OCI-LY3 (cell line): Measurements from ENCODE around the gene SYNPO2.

Source experiments
- H2AFZ ChIP-seq: fragments of 200-600, 300-600 bp; shearing (Covaris generic); 2 replicates; pipeline ENCODE4 v1.6.0; 2014; ENCODE audit warnings: antibody characterized with exemption, low read depth, low read length
- H3K27ac ChIP-seq: fragments of 200-600, 300-600 bp; sonication (generic); 2 replicates; pipeline ENCODE4 v1.5.1; 2014; ENCODE audit warnings: mild to moderate bottlenecking, low read length, moderate library complexity, mixed read lengths
- H3K27me3 ChIP-seq: fragments of 200-600, 300-600 bp; sonication (generic); 2 replicates; pipeline ENCODE4 v1.6.1; 2014; ENCODE audit warnings: low read depth, low read length, mixed read lengths
- H3K36me3 ChIP-seq: fragments of 200-600, 300-600 bp; sonication (generic); replicated peaks from 2 replicates; pipeline ENCODE3; 2014; ENCODE audit warnings: low read depth, low read length, mixed read lengths
- H3K4me1 ChIP-seq: fragments of 300-600, 200-600 bp; sonication (generic); 2 replicates; pipeline ENCODE4 v1.6.1; 2014; ENCODE audit warnings: low read length, mixed read lengths
- H3K4me2 ChIP-seq: fragments of 200-600, 300-600 bp; sonication (generic); 2 replicates; pipeline ENCODE4 v1.6.1; 2014; ENCODE audit warnings: low read length, mixed read lengths
- H3K4me3 ChIP-seq: fragments of 300-600, 200-600 bp; sonication (generic); 2 replicates; pipeline ENCODE4 v1.5.1; 2014; ENCODE audit warnings: antibody characterized with exemption, mild to moderate bottlenecking, low read length, moderate library complexity
- H3K79me2 ChIP-seq: fragments of 300-600, 200-600 bp; shearing (Covaris generic); 2 replicates; pipeline ENCODE4 v1.6.1; 2014; ENCODE audit warnings: mild to moderate bottlenecking, low read length, mixed read lengths
- H3K9ac ChIP-seq: fragments of 300-600, 200-600 bp; shearing (Covaris generic); 2 replicates; pipeline ENCODE4 v1.6.0; 2014; ENCODE audit warnings: mild to moderate bottlenecking, low read length, moderate library complexity
- H3K9me3 ChIP-seq: fragments of 200-600, 300-600 bp; shearing (Covaris generic); 2 replicates; pipeline ENCODE4 v1.6.1; 2014; ENCODE audit warnings: low read length, mixed read lengths; ENCODE audit not compliant: insufficient read depth
- H4K20me1 ChIP-seq: fragments of 200-600, 300-600 bp; sonication (generic); 2 replicates; pipeline ENCODE4 v1.6.1; 2016; ENCODE audit warnings: low read length, mixed read lengths; ENCODE audit not compliant: insufficient read depth
- EZH2phosphoT487 ChIP-seq: fragments of 200-600 bp; shearing (Covaris generic); IDR thresholded peaks from 2 replicates; pipeline ENCODE4 v1.6.1; 2018; ENCODE audit warnings: antibody characterized with exemption, mixed run types, low read depth
- TF ChIP-seq, protein P1 (sequence below): fragments of 200-600, 300-600 bp; sonication (generic); IDR thresholded peaks from 2 replicates; pipeline ENCODE4 v1.5.1; 2014; ENCODE audit warnings: antibody characterized with exemption, low read length, low read depth

Gene SYNPO2

DNA sequence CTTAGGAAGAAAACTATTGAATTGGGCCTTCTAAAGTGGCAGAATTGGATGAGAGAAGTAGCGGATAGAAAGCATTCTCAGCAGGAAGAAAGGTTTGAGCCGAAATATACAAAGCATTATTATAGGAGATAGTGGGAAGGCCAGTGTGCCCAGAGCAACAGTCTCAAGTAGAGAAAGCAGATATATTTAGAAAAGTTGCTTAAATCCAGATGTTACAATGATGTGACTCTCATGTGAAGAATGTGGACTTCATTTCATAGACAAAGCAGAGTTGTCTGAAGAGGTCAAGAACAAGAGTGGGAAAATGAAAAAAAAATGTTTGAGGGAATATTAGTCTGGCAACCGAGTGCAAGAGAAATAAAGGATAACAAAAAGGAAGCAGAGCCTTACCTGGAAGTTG, 66.9 kb downstream of the SYNPO2 start:
- Histone ChIP-seq H3K4me1 (peaks cover 17% of the 10 kb centered on the region), H3K27ac (no peak overlapping the region), H2AFZ (no peak overlapping the region), H3K4me2 (no peak overlapping the region), H3K9me3 (no peaks in the 10 kb centered on the region), H3K9ac (no peak overlapping the region), H4K20me1 (no peaks in the 10 kb centered on the region), H3K79me2 (no peaks in the 10 kb centered on the region), H3K27me3 (no peaks in the 10 kb centered on the region), H3K4me3 (no peak overlapping the region), H3K36me3 (no peaks in the 10 kb centered on the region)
- TF ChIP-seq, protein P1, sequence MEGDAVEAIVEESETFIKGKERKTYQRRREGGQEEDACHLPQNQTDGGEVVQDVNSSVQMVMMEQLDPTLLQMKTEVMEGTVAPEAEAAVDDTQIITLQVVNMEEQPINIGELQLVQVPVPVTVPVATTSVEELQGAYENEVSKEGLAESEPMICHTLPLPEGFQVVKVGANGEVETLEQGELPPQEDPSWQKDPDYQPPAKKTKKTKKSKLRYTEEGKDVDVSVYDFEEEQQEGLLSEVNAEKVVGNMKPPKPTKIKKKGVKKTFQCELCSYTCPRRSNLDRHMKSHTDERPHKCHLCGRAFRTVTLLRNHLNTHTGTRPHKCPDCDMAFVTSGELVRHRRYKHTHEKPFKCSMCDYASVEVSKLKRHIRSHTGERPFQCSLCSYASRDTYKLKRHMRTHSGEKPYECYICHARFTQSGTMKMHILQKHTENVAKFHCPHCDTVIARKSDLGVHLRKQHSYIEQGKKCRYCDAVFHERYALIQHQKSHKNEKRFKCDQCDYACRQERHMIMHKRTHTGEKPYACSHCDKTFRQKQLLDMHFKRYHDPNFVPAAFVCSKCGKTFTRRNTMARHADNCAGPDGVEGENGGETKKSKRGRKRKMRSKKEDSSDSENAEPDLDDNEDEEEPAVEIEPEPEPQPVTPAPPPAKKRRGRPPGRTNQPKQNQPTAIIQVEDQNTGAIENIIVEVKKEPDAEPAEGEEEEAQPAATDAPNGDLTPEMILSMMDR, result no peak
- no peak for TF ChIP-seq EZH2phosphoT487

DNA sequence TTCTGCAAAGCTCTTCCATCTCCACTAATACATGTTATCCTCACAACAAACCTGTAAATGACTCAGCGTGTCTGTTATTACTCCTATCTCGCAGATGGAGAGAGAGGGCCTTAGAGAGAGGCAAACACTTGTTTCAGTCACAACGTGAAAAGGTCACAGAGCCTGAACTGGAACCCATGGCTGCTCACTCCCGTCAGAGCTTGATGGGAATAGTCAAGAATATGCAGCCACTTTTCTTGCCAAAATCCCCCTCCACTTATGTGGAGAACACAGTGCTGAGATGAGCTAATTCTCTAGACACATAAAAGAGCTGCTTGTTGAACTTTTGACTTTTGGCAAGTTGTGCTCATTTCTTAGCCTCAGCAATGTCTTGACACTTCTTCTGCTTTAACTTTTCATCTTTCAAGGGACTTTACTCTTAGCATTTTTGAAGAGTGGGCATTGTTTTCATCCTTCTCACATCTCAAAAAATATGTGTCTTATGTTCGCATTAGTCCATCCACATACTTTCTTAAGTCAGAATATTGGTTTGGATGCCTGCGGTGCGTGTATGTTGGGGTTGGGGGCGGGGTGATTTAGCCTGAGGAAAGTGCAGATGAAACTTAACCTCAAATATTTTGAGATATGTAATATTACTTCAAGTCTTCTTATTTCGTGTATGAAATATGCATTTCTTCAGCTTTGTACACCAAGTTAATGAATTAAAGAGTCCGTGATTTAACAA, 69.2 kb downstream of the SYNPO2 start:
- Histone ChIP-seq H4K20me1 (no peaks in the 10 kb centered on the region), H3K4me2 (no peak overlapping the region), H3K27me3 (no peaks in the 10 kb centered on the region), H3K9ac (no peak overlapping the region), H3K36me3 (no peaks in the 10 kb centered on the region), H3K9me3 (no peaks in the 10 kb centered on the region), H2AFZ (no peak overlapping the region), H3K4me3 (no peak overlapping the region), H3K79me2 (no peaks in the 10 kb centered on the region), H3K27ac (no peak overlapping the region), H3K4me1 (peaks cover 17% of the 10 kb centered on the region)
- TF ChIP-seq, protein P1, result no peak
- no peak for TF ChIP-seq EZH2phosphoT487

DNA sequence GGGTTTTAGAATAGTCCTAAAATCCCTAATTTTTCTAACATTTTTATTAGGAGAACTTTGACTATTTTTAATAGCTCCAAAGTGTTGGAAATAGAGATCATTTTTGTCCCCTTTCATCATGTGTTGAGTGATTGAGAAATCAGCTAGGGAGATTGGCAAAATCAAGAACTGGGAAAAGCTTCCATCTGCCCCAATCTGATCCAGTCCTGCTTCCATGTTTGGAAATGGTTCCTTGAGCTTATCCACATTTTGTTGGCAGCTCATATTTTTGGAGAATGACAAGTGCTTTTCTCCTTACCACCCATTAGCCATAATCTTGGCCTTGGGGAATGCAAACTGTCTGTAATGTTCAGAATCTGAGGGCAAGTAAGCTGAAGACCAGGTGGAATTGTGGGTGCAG, 73.9 kb downstream of the SYNPO2 start:
- no peaks in the 10 kb centered on the region for H3K79me2 ChIP-seq
- no peaks in the 10 kb centered on the region for H3K9me3 ChIP-seq
- H2AFZ ChIP-seq, result no peak overlapping the region
- H3K36me3 ChIP-seq, result no peaks in the 10 kb centered on the region
- H3K27me3 ChIP-seq, result no peaks in the 10 kb centered on the region
- H3K4me1 ChIP-seq, result peaks cover 18% of the 10 kb centered on the region
- no peaks in the 10 kb centered on the region for H4K20me1 ChIP-seq
- H3K4me3 ChIP-seq, result no peak overlapping the region
- no peak overlapping the region for H3K4me2 ChIP-seq
- no peak overlapping the region for H3K27ac ChIP-seq
- TF ChIP-seq EZH2phosphoT487, result no peak
- TF ChIP-seq, protein P1, result no peak
- H3K9ac ChIP-seq, result no peak overlapping the region

DNA sequence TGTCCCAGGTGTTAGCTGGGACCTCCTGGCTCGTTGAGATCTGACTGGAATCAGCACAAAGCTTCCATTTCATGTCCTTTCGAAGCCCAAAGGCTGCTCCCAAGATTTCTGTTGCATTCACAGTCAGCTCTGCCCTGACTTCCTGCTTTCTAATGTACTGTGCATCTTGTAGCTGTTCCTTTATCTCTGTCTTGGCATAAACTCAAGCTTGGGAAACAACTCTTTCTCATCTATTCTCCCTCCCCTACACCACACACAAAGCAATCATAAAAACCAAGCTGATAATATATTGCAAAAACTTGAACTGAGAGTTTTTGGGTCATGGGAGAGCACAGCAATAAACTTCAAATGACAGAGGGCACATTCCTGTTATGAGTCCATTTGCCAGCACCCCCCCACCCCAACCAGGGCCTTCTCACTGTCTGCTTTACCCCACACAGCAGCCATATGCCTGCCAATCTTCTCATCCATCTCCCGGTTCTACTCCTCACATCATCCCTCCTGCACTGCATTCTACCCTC, 76.3 kb downstream of the SYNPO2 start:
- Histone ChIP-seq H2AFZ (peak overlapping the region; percentile 26; the same call in 1 of the 2 replicates), H3K79me2 (no peaks in the 10 kb centered on the region), H3K4me3 (no peak overlapping the region), H3K9me3 (no peaks in the 10 kb centered on the region), H4K20me1 (no peaks in the 10 kb centered on the region), H3K27ac (no peak overlapping the region), H3K4me2 (no peak overlapping the region), H3K36me3 (no peaks in the 10 kb centered on the region), H3K27me3 (no peaks in the 10 kb centered on the region), H3K9ac (no peak overlapping the region), H3K4me1 (peaks cover 28% of the 10 kb centered on the region)
- TF ChIP-seq EZH2phosphoT487, result no peak
- TF ChIP-seq, protein P1, result no peak
